HEK293T (cell line): Measurements from ENCODE around the gene RPTOR.

ENCODE experiments used
- BHLHE40 ChIP-seq: fragments of 450-650 bp; IDR thresholded peaks from 2 replicates; pipeline ENCODE4 v1.6.1; 2016; ENCODE audit warnings: mild to moderate bottlenecking, moderate library complexity, borderline replicate concordance
- CTBP1 ChIP-seq: fragments of 450-650 bp; IDR thresholded peaks from 2 replicates; pipeline ENCODE4 v1.6.1; 2016; ENCODE audit warnings: borderline replicate concordance
- ELF4 ChIP-seq: fragments of 450-650 bp; IDR thresholded peaks from 2 replicates; pipeline ENCODE4 v1.6.1; 2017; ENCODE audit warnings: antibody characterized with exemption
- FOXA1 ChIP-seq: fragments of 450-650 bp; IDR thresholded peaks from 2 replicates; pipeline ENCODE4 v1.6.1; 2016; ENCODE audit warnings: mild to moderate bottlenecking
- FOXK2 ChIP-seq: fragments of 450-650 bp; IDR thresholded peaks from 2 replicates; pipeline ENCODE4 v1.6.1; 2016; ENCODE audit warnings: mild to moderate bottlenecking
- FOXM1 ChIP-seq: fragments of 450-650 bp; IDR thresholded peaks from 2 replicates; pipeline ENCODE4 v1.6.1; 2017; ENCODE audit warnings: mild to moderate bottlenecking, borderline replicate concordance
- HDGF ChIP-seq: fragments of 450-650 bp; IDR thresholded peaks from 2 replicates; pipeline ENCODE4 v1.6.1; 2017; ENCODE audit warnings: antibody characterized with exemption, borderline replicate concordance
- NFRKB ChIP-seq: fragments of 450-650 bp; IDR thresholded peaks from 2 replicates; pipeline ENCODE4 v1.6.1; 2016; ENCODE audit warnings: mild to moderate bottlenecking, moderate library complexity
- SP1 ChIP-seq: fragments of 450-650 bp; IDR thresholded peaks from 2 replicates; pipeline ENCODE4 v1.6.1; 2017
- SUZ12 ChIP-seq: fragments of 450-650 bp; IDR thresholded peaks from 2 replicates; pipeline ENCODE4 v1.6.1; 2016; ENCODE audit warnings: mild to moderate bottlenecking
- TF ChIP-seq, protein P1 (sequence below): fragments of 450-650 bp; IDR thresholded peaks from 2 replicates; pipeline ENCODE4 v1.6.1; 2016

DNA sequence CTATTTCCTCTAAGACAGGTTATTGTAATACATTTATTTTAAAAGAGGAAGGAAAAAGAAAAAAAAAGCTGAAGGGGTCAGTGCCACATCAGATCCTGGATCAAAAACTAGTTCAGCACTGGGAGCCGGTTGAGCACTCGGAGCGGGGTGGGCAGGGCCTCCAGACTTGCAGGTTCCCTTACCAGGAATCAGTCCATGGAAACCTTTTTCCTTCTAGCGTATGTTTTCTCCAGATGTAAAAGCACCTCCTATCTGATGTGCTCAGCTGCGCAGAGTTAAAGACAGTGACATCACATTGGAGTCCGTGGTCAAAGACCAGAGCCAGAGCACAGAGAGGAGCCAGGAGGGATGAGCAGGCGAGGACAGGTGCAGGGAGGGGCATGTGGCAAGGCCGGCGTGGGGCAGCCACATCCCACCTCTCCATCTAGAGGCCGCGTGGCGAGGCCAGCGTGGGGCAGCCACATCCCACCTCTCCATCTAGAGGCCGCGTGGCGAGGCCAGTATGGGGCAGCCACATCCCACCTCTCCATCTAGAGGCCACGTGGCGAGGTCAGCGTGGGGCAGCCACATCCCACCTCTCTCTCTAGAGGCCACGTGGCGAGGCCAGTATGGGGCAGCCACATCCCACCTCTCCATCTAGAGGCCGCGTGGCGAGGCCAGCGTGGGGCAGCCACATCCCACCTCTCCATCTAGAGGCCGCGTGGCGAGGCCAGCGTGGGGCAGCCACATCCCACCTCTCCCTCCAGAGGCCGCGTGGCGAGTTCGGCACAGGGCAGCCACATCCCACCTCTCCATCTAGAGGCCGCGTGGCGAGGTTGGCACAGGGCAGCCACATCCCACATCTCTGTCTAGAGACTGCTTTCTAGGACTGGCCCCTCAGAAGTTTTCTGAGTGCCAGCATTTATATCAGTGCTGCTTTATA lies 280.2 kb downstream of the RPTOR start:
- no peak for TF ChIP-seq HDGF
- no peak for TF ChIP-seq CTBP1
- TF ChIP-seq FOXK2 = no peak
- no peak for TF ChIP-seq SP1
- TF ChIP-seq SUZ12 = no peak
- TF ChIP-seq ELF4 = no peak
- TF ChIP-seq, protein P1, sequence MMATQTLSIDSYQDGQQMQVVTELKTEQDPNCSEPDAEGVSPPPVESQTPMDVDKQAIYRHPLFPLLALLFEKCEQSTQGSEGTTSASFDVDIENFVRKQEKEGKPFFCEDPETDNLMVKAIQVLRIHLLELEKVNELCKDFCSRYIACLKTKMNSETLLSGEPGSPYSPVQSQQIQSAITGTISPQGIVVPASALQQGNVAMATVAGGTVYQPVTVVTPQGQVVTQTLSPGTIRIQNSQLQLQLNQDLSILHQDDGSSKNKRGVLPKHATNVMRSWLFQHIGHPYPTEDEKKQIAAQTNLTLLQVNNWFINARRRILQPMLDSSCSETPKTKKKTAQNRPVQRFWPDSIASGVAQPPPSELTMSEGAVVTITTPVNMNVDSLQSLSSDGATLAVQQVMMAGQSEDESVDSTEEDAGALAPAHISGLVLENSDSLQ = no peak
- TF ChIP-seq FOXM1 = no peak
- no peak for TF ChIP-seq NFRKB
- no peak for TF ChIP-seq BHLHE40
- TF ChIP-seq FOXA1 = no peak
